SH-SY5Y (cell line): Measurements from ENCODE around the gene RSBN1L.

Experiments
- GATA2 ChIP-seq: IDR thresholded peaks from 2 replicates; pipeline ENCODE4 v1.6.1; 2011; ENCODE audit warnings: mild to moderate bottlenecking, low read depth, low read length
- GATA3 ChIP-seq: IDR thresholded peaks from 2 replicates; pipeline ENCODE4 v1.6.1; 2011; ENCODE audit warnings: low read depth, mild to moderate bottlenecking, low read length, moderate library complexity

DNA sequence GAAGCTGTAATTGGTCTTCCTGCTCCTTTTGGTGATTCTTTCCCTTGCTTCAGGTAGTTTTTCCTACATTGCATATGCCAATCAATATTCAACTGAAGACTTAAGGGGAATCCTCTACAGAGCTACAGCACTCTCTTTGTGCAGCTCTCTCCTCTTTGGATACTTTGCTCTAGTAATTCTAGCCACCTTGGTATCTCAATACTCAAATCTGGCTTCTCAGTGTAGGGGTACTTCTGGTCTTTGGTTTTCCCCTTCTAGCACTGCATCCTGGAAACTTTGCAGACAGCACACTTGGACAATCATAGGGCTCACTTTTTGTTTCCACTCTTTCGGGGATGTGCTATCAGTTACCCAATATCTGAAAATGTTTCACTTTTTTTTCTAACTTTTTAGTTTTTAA is 112.3 kb downstream of the RSBN1L start:
- TF ChIP-seq GATA2, result no peak
- no peak for TF ChIP-seq GATA3
